ENCODE data around the gene SCRG1.

The SCRG1 gene

DNA sequence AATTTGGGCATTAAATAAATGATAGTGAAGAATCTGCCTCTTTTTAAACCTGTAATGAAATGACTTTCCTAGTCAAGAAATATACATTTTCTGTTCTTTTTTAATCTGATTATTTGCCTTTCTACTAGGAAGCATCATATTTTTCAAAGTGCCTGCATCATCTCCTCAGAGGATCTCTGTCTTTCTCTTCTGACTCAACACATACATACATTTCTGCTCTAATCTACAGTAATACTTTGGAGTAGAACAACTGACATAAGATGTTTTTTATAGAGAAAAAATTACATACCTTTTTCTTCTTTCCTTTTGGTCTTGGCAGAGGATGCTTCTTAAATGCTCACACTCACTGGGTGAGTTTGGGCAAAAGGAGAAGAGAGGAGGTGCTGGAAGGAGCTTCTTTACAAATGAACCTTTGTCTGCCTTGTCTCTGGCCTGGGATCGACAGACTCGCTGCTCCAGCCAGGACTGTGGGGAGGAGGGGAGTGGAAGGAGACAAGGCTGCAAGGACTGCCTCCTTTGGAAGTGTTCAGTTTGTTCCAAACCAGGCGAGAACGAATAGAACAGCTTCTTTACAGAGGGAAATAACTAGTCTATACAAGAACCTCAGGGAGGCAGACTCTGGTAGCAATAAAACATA, at the start of gene SCRG1:
Gene SCRG1 (minus strand): TSS at position 338 of the 637 bp plus-strand sequence. CDS start 7,702 bp downstream, outside the sequence.
- DNase-seq (ENCODE audit: low read depth) = no peak
- H3K4me3 ChIP-seq (ENCODE audit: low read depth, low read length) = no peak within 1 kb of the TSS
- TF ChIP-seq, protein P1, sequence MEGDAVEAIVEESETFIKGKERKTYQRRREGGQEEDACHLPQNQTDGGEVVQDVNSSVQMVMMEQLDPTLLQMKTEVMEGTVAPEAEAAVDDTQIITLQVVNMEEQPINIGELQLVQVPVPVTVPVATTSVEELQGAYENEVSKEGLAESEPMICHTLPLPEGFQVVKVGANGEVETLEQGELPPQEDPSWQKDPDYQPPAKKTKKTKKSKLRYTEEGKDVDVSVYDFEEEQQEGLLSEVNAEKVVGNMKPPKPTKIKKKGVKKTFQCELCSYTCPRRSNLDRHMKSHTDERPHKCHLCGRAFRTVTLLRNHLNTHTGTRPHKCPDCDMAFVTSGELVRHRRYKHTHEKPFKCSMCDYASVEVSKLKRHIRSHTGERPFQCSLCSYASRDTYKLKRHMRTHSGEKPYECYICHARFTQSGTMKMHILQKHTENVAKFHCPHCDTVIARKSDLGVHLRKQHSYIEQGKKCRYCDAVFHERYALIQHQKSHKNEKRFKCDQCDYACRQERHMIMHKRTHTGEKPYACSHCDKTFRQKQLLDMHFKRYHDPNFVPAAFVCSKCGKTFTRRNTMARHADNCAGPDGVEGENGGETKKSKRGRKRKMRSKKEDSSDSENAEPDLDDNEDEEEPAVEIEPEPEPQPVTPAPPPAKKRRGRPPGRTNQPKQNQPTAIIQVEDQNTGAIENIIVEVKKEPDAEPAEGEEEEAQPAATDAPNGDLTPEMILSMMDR (IDR thresholded peaks at IDR 0.05; ENCODE audit: control insufficient read depth, extremely low read depth, insufficient read depth) = no peak

DNA sequence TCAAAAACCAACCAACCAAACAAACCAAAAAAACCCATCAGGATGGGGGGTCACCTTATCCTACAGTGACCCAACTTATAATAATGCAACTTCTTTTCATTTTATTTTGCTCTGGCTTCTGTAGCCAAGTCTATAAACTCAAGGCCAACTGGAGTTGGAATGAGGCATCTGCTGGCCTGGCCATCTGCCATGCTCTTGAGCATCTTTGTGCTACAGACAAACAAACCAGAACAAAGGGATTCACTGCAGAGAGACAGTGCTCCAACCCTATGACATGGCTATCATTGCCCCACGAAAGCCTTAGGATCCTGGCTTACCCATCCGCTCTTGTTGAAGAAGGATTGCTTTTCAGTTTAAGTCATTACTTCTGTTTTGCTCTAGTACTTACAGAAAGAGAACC, 49.2 kb upstream of the SCRG1 start:
- no peak overlapping the region for H3K4me3 ChIP-seq (ENCODE audit: low read depth, low read length)
- TF ChIP-seq, protein P1 (IDR thresholded peaks at IDR 0.05; ENCODE audit: control insufficient read depth, extremely low read depth, insufficient read depth) = no peak
- DNase-seq (ENCODE audit: low read depth) = peak; percentile 96

DNA sequence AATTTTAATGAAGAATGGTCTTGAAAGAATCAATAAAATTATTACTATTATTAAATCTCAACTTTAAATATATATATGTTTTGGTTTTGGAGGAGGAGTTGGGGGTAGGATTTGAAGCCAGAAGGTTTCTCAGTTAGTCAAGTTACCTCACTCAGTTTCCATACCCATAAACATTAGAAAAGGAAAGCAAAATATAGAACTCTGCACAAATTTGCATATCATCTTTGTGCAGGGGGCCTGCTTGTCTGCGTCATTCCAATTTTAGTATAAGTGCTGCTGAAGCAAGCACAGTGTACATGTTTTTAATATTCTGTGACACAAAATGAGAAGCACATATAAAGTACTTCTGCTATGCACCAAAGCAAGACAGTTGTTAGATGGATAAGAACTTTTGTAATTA, 47.5 kb upstream of the SCRG1 start:
- TF ChIP-seq, protein P1 (IDR thresholded peaks at IDR 0.05; ENCODE audit: control insufficient read depth, extremely low read depth, insufficient read depth) = no peak
- no peak for DNase-seq (ENCODE audit: low read depth)
- no peak overlapping the region for H3K4me3 ChIP-seq (ENCODE audit: low read depth, low read length)

DNA sequence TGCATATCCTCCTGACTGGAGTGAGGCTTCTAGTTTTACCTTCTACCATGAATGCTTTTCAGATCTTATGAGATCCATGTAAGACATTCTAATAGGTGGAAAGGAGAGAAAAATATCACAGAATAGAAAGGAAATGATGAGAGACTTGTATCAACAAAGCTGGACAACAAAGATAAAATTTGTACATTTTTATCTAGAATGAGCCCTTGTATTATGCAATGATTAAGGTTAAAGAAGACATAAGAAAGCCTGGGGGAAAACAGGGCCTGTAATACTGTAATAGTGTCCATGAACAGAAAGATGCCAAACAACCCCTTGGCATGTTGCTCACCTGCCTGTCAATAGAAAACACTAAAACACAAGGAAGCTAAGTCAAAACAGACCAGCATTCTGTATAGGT, 44.2 kb upstream of the SCRG1 start:
- TF ChIP-seq, protein P1 (IDR thresholded peaks at IDR 0.05; ENCODE audit: control insufficient read depth, extremely low read depth, insufficient read depth) = no peak
- no peak for DNase-seq (ENCODE audit: low read depth)
- H3K4me3 ChIP-seq (ENCODE audit: low read depth, low read length) = no peak overlapping the region

DNA sequence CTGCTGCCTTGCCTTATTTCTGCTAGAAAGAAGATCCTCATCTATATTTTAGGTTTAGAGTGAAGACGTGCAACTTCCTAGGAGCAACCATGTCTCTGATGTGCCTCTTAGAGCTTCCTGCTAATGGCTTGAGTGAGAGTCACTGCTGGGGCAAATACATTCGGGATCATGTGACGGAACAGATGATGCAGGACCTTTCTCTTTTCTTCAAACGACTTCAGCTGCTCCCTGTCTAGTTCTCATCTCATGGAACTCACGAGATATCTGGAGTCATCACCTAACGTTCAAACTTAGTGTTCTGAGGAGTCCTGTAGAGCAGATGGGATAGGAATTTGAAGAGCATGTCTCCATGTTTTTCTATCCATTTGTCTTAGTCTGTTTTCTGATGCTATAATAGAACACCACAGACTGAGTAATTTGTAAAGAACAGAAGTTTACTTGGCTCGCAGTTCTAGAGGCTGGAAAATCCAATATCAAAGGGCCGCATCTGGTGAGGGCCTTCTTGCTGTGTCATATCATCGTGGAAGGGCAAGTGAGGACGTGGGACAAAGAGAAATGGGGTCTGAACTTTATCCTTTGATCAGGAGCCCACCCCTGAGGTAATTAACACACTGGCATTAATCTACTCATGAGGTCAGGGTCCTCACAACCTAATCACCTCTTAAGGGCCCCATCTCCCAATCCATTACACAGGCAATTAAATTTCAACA, 43.5 kb upstream of the SCRG1 start:
- H3K4me3 ChIP-seq (ENCODE audit: low read depth, low read length) = no peak overlapping the region
- DNase-seq (ENCODE audit: low read depth) = no peak
- TF ChIP-seq, protein P1 (IDR thresholded peaks at IDR 0.05; ENCODE audit: control insufficient read depth, extremely low read depth, insufficient read depth) = no peak

DNA sequence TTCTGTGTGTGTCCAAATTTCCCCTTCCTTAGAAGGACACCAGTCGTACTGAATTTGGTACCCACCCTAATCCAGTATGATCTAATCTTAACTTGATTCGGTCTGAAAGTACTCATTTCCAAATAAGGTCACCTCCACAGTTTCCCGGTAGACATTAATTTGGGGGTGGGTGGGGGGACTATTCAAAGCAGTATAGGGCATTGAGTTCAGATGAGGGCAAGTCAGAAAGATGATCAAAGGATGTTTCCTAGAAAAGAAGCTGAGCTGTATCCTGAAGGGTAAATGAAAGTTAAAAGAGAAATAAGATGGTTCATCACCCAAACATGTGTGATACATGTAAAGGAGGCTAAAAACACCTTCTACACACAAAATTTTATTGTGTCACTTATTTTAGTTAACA, 42.0 kb upstream of the SCRG1 start:
- TF ChIP-seq, protein P1 (IDR thresholded peaks at IDR 0.05; ENCODE audit: control insufficient read depth, extremely low read depth, insufficient read depth) = no peak
- H3K4me3 ChIP-seq (ENCODE audit: low read depth, low read length) = no peak overlapping the region
- DNase-seq (ENCODE audit: low read depth) = no peak

Data from LNCaP clone FGC (cell line).